Medulla oblongata (tissue), 1 donor: ENCODE measurements around the gene CAMK2B.
"Not testable (repeated sequence)": the region's sequence is repeated elsewhere in the genome, so short reads cannot be mapped to it uniquely, and the experiment has no call there.

Experiments
- DNase-seq: peaks from one replicate; pipeline ENCODE4 v3.0.0-alpha.2; 2015; ENCODE audit errors: extremely low spot score

CAMK2B gene

GRCh38 chr7:44217852-44218402 lies 107.5 kb downstream of the CAMK2B start:
- DNase-seq: no peak

GRCh38 chr7:44217223-44217714 lies 108.1 kb downstream of the CAMK2B start:
- no peak for DNase-seq

DNA sequence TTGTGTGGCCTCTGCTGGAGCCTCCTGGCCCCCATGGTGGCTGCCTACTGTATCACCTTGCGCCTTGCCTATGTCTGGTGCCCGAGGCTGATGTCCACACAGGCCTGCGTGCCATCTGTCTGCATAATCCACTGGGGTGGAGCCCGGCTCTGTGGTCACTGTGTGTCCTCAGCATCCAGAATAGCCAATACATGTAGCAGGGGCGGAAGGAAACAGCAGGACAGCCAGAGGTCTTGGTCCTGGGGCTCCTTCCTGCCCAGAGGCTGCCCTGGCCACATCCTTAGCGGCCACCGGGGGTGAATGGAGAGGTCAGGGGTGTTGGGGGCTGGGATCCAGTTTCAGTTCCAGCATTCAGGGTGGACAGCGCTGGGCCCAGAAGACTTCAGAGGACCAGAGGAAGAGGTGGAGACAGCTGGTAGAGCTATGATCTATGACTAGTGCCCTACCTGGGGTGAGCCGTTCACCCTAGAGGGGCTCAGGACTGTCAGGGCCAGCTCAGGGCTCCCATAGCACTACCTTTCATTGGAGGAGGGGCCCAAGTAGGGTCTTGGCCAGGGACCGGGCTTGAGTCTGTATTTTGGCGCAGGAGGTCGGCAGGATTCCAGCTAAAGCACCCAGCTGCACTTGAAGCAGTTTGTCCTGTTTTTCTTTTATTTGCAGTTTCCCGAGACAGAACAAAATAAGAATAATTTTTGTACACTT lies 108.7 kb downstream of the CAMK2B start:
- DNase-seq: no peak

- no peak for DNase-seq
These were observed 109.4 kb downstream of the CAMK2B start for GRCh38 chr7:44216019-44216418.

DNA sequence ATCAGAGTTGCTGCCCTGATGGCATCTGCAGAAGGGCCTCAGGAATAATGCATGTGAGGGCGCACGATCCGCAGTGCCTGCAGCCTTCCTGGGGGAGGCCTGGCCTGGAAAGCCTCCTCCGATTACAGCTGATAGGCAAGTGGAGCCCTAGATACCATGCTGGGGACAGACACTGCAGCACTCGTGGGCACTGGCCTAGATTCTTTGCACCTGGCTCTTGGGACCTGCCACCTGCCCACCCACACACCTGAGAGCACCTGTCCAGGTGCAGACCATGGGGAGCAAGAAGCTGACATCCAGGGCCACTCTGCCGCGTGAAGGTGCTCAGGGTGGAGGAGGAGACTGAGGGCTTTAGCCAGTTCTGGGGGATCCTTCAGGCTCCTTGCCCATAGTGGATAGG lies 109.9 kb downstream of the CAMK2B start:
- DNase-seq: no peak

GRCh38 chr7:44213877-44214388 lies 111.5 kb downstream of the CAMK2B start:
- no peak for DNase-seq

DNA sequence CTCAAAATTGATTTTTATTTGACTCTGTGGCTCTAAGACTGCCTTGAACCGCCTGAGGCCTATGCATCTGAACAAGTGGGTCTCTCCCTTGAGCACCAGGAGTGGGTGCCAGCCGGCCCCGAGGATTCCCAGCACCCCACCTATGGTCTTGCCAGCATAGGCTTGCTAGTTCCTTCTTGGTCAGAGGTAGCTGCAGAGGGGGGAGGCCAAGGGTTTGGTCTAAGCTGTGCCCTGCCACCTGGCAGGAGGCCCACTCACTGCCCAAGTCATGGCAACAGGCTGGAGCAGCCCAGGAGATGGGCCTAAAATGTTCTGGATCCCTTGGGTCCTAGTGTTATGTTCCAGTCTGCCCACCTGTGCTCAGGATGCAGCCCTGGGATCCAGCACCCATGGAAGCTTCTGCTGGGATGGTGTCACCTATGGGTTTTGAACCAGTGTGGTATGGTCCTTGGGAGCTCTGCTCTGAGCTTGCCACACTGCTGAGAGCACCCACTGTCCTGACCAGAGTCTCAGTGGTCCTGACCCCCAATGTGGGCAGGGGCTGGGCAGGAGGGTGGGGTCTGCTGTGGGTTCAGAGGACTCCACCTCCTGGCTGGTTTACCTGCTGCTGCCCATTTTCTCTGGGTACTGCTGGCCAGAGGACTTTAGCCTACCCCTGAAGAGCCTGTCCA lies 112.1 kb downstream of the CAMK2B start:
- DNase-seq: no peak

DNA sequence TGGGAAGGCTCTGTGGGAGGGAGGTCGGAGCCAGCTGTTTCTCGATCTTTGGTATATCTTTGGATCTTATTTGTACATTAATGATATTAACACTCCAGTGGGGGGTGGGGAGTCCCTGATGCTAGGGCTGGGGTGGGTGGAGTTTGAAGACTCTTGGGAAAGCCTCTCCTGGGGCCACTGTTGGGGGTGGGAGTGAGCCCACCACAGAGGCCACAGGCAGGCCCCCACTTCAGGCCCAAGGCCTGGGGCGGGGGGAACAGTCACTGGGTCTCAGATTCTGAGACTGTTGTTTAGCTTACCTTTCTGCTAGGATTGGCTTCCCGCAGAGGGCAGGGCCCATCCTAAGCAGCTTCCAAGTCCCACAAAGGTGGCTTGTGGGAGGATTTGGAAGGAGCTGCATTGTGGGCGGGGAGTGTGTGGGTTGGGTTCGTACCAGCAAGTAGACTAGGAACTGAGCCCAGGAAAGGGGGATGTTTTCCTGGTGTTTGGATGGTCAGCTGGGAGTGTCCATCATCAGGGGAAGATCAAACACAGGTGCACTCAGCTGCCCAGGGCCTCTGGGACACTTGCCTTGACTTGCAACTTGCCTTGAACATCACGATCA lies 112.7 kb downstream of the CAMK2B start:
- no peak for DNase-seq

DNA sequence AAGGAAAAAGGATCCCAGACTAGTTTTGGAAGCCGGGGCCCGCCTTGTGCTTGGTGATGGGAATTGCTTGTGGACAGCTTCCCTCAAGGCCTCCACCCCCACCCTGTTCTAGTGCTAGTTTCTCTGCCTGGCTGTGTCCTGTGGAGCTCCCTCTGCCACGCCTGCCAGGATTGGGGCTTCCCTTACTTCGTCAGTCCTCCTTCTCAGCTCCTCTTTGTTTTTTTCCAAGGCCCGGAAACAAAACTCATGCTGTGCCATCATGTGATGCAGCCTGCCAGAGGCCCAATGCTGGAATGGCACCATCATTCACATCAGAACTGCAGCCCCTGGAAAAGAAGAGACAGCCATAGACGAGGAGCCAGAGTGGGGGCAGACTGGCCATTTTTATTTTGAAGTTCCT lies 113.4 kb downstream of the CAMK2B start:
- peak; percentile 93 for DNase-seq

DNA sequence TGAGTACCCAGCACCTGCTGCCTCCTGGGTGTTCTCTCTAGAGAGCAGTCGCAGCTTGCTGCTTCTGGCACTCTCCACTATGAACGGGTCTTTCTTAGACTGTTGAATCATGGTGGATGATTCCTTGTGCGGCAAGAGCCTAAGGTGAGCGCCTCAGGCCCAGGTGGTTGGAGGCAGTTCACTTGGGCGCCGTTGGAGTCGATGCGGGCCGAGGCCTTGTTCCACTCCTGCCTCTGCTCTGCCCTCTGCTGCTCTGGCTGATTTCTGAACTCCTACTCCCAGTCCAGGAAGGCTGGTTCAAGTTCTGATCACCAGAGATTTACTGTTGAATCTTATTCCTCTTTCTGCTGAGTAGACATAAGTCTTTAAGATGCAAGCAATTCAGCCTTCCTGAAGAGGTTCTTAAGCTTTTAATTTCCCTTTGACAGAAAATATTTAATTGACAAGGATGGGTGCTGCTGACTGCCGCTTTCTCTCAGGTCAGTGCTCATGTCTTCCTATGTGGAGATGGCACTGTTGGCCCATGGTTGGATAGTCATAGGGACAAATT lies 114.2 kb downstream of the CAMK2B start:
- DNase-seq: no peak

- DNase-seq: peak; percentile 58
These were observed 115.3 kb downstream of the CAMK2B start for GRCh38 chr7:44210107-44210506.

DNA sequence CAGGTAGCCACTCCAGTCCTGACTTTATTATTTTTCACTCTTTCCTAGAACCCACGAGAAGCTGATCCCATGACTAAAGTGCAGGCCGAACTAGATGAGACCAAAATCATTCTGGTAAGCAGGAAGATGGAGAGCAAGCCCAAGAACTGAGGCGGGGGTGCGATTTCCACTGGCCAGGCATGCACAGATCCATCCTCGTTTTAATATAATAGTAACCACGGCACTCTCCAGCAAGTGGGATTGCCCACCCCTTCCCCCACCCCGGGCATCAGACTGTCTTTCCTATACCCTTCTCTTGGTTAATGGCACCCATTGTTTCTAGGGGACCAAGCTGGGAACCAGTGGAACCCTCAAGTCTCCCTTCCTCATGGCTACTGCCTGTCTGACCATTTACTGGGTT lies 117.3 kb downstream of the CAMK2B start:
- no peak for DNase-seq

GRCh38 chr7:44206008-44206407 lies 119.4 kb downstream of the CAMK2B start:
- no peak for DNase-seq

DNA sequence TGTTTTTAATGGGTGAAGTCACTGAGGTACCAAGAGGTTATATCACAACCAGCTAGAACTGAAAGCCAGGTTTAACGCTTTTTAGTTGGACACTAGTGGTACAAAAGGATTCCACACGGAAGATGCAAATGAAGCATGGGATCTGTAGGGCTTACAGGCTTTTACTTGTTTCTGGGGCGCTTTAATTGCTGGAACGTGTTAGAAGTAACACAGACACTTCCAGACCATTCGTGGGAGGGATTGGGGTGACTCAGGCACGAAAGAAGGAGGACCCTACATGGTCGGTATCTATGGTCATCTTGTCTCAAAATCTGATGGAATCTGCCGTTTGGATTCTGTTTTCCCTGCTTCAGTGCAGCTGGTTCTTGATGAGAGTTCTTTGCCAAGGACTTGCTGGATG lies 123.6 kb downstream of the CAMK2B start:
- DNase-seq: no peak

DNA sequence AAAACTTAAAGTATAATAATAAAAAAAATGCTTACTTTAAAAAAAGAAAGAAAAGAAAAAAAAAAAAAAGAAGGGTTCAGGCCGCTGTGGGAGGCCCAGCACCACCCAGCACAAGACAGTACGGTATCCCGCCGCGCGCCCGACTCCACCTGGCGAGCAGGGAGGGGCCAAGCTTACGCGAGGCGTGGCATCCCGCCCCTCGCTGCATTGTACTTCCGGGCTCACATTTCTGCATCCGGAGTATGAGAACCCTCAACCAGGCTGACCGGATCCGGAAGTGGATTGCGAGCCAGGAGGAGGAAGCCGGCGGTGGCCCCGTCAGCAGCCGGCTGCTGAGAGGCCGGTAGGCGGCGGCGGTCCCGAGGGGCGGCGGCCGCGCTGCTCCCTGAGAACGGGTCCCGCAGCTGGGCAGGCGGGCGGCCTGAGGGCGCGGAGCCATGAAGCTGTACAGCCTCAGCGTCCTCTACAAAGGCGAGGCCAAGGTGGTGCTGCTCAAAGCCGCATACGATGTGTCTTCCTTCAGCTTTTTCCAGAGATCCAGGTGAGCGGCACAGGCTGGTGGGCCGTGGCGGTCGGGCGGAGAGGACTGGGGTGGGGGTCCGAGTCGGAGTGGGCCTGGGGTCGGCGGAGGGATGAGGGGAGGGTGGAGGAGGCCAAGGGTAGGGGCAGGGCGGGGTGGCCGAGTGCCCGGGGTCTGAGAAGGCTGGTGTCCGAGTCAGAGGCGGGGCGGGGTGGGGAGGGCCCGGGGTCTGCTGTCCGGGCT lies 124.5 kb downstream of the CAMK2B start, which contains the start of gene YKT6:
TSS of gene YKT6 (plus strand) at position 280 of the 763 bp plus-strand sequence. CDS start at position 438, 158 bp downstream.
- peak; percentile 97 for DNase-seq

GRCh38 chr7:44200163-44200562 lies 125.2 kb downstream of the CAMK2B start:
- DNase-seq: not testable (repeated sequence)

- no peak for DNase-seq
These were observed 127.9 kb downstream of the CAMK2B start for GRCh38 chr7:44197474-44197873.

GRCh38 chr7:44196450-44196872 lies 128.9 kb downstream of the CAMK2B start:
- peak; percentile 76 for DNase-seq

- DNase-seq: peak; percentile 34
These were observed 129.5 kb downstream of the CAMK2B start for GRCh38 chr7:44195889-44196288.

DNA sequence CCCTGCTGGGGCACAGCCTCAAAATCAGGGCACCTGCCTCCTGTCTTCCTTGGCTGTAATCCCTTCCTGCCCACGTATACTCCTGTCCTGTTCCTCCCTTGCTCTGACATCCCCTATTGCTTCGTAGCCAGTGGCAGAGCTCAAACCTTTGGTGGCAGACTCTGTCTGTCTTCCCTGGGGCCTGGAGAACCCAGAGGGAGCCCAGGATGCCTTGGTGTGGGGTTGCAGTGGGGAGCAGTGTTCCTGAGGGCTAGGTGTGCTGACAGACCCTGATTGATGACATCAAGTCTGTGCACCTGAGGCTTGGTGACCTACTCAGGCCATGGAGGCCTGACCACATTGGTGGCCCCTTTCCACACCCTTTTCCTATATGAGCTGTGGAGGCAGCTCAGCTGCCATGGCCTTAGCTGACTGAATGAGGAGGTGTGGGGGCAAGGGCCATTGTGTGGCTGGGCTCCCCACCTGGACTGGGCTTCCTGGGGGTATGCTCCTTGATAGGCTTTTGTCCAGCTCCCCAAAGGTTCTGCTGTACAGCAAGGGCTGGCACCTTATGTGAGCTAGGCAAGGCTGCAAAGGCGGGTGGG lies 130.7 kb downstream of the CAMK2B start:
- DNase-seq: no peak

DNA sequence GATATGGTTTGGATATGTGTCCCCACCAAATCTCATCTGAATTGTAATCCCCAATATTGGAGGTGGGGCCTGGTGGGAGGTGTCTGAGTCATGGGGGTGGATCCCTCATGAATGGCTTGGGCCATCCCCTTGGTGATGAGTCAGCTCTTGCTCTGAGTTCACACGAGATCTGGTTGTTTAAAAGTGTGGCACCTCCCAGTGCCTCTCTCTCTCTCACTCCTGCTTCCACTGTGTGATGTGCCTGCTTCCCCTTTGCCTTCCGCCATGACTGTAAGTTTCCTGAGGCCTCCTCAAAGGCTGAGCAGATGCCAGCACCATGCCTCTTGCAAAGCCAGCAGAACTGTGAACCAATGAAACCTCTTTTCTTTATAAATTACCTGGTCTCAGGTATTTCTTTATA lies 131.3 kb downstream of the CAMK2B start:
- DNase-seq: no peak
